Coronary artery (tissue), 2 donors: ENCODE results near the gene HTR4.

Experiments used
- DNase-seq: peaks from one replicate; pipeline ENCODE4 v3.0.0-alpha.2; 2017; ENCODE audit warnings: low spot score
- H3K27ac ChIP-seq, 2 donors: fragments of 200-600 bp; sonication (generic); one replicate each; pipeline ENCODE4 v1.5.1; 2016 to 2019
- H3K4me3 ChIP-seq: fragments of 200-600 bp; sonication (generic); 2 replicates; pipeline ENCODE4 v1.5.1; 2016; ENCODE audit warnings: mild to moderate bottlenecking, moderate library complexity
- TF ChIP-seq, protein P1 (sequence below): fragments of 200-600 bp; sonication (generic); IDR thresholded peaks from one replicate; pipeline ENCODE4 v1.5.1; 2019; ENCODE audit warnings: antibody characterized with exemption

Gene HTR4

DNA sequence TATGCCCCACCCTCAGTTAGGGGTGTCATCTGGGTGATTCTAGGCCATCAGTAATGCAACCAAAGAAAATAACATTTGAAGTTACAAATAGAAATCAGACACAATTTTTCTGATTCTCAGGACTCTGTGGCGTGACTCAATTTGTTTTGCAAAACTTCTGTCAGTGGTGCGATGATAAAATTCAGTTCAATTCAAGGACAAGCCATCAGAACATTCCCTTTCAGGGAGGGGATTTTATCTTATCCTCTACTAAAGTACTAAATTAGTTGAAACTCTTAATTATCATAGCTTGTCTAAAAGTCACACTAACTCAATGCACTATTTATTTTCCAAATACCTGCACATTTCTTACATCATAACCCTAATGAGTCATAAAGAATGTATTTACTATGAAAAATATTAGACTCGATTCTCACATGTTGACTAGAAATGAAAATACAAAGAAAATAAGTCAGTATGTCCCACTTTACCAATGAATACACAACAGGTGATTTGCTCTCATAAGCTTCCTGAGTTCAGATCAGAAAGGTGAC, 28.2 kb downstream of the HTR4 start:
- TF ChIP-seq, protein P1, sequence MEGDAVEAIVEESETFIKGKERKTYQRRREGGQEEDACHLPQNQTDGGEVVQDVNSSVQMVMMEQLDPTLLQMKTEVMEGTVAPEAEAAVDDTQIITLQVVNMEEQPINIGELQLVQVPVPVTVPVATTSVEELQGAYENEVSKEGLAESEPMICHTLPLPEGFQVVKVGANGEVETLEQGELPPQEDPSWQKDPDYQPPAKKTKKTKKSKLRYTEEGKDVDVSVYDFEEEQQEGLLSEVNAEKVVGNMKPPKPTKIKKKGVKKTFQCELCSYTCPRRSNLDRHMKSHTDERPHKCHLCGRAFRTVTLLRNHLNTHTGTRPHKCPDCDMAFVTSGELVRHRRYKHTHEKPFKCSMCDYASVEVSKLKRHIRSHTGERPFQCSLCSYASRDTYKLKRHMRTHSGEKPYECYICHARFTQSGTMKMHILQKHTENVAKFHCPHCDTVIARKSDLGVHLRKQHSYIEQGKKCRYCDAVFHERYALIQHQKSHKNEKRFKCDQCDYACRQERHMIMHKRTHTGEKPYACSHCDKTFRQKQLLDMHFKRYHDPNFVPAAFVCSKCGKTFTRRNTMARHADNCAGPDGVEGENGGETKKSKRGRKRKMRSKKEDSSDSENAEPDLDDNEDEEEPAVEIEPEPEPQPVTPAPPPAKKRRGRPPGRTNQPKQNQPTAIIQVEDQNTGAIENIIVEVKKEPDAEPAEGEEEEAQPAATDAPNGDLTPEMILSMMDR, result no peak
- no peak for DNase-seq
- H3K27ac ChIP-seq, result no peak overlapping the region
- no peak overlapping the region for H3K4me3 ChIP-seq

GRCh38 chr5:148625250-148625649, 29.1 kb downstream of the HTR4 start:
- DNase-seq, result no peak
- Histone ChIP-seq H3K27ac (no peak overlapping the region), H3K4me3 (no peak overlapping the region)
- TF ChIP-seq, protein P1, result no peak

- TF ChIP-seq, protein P1, result no peak
- DNase-seq, result no peak
- H3K27ac ChIP-seq, result no peak overlapping the region
- no peak overlapping the region for H3K4me3 ChIP-seq
These were observed 30.6 kb downstream of the HTR4 start for GRCh38 chr5:148623741-148624140.

- Histone ChIP-seq H3K27ac (no peak overlapping the region), H3K4me3 (no peak overlapping the region)
- TF ChIP-seq, protein P1, result no peak
- DNase-seq, result no peak
These were observed 31.2 kb downstream of the HTR4 start for GRCh38 chr5:148623101-148623500.

DNA sequence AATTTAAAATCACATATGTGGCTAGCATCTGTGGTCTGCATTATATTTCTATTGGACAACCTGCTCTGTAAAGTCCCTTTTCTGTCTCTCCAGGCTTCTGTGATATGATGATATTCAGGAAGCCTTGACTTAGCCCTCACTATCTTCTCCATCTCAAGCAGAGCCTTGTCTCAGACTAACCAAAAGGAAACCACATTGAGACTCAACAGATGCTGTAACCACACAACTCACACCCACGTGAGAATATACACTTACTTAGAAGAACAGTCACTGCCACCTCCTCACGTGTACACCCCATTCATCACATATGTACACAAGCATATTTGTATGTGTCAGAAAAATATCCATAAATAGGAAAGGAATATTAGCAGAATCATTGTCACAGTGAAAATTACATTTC, 33.6 kb downstream of the HTR4 start:
- TF ChIP-seq, protein P1, result no peak
- no peak for DNase-seq
- Histone ChIP-seq H3K4me3 (no peak overlapping the region), H3K27ac (no peak overlapping the region)

- TF ChIP-seq, protein P1, result no peak
- no peak overlapping the region for H3K4me3 ChIP-seq
- H3K27ac ChIP-seq, result peak overlapping the region in 1 of 2 donors; percentile 60
- DNase-seq, result no peak
These were observed 34.2 kb downstream of the HTR4 start for GRCh38 chr5:148620091-148620490.

DNA sequence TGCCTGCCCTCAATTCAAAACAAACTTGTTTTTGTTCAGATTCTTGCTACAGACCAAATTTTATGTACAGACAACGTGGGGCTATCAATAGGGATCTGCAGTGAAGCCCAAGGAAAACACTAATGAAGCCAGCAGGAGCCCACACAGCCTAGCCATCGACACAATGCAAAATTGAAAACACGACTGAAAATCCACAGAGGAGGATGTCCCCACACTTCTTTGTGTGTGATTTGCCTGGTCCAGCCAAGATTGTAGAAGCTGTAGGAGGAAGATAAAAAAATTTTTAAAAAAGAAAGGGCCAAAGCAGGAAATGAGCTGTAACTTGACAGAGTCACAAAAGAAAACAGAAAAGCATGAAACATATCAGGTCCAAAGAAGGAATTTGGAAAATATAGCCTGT, 34.8 kb downstream of the HTR4 start:
- H3K27ac ChIP-seq, result no peak overlapping the region
- TF ChIP-seq, protein P1, result no peak

More for the DNA sequence above, 34.8 kb downstream of the HTR4 start:
- no peak for DNase-seq
- no peak overlapping the region for H3K4me3 ChIP-seq
